Activated naive CD4-positive, alpha-beta T cell treated with anti-CD3 and anti-CD28 coated beads for 36 hours (primary cell): ENCODE data around the gene STARD7. TPM values are rescaled to one million over a fixed set of nuclear protein-coding genes. Genes with fewer than 3 reads are reported as not detected.

ENCODE experiments used
- CTCF ChIA-PET: fragments of 350-600 bp; sonication (Branson Sonifier 250); formaldehyde crosslinking; loops from one replicate; lab custom pipeline; 2021; ENCODE audit warnings: antibody characterized with exemption; lab: Charles Lee
- DNase-seq: peaks from one replicate; pipeline ENCODE4 v3.0.0-alpha.2; 2020
- H3K27ac Mint-ChIP-seq: one replicate; pipeline ENCODE4 v1.8.0; 2021; ENCODE audit warnings: mild to moderate bottlenecking, mixed read lengths
- H3K27me3 Mint-ChIP-seq: one replicate; pipeline ENCODE4 v1.8.0; 2021; ENCODE audit warnings: low read depth, mixed read lengths
- H3K36me3 Mint-ChIP-seq: one replicate; pipeline ENCODE4 v1.8.0; 2021; ENCODE audit warnings: low read depth, mixed read lengths
- H3K4me1 Mint-ChIP-seq: one replicate; pipeline ENCODE4 v1.8.0; 2021; ENCODE audit warnings: low read depth, mixed read lengths
- H3K4me3 Mint-ChIP-seq: one replicate; pipeline ENCODE4 v1.8.0; 2021; ENCODE audit warnings: mild to moderate bottlenecking, moderate library complexity, mixed read lengths
- H3K9me3 Mint-ChIP-seq: one replicate; pipeline ENCODE4 v1.8.0; 2021; ENCODE audit warnings: mixed read lengths
- intact Hi-C: fragments of 100-400 bp; cut with micrococcal nuclease; formaldehyde crosslinking; loops from one replicate; pipeline ENCODE4 v1.15.1; 2023
- total RNA-seq, 2 experiments: library from RNA; stranded (reverse); gene quantifications; one replicate each; pipeline ENCODE4 v1.2.3, GENCODE V29; 2021

The STARD7 gene
- total RNA-seq, 2 experiments from 2014 or later: 84.7 to 87.6 TPM

DNA sequence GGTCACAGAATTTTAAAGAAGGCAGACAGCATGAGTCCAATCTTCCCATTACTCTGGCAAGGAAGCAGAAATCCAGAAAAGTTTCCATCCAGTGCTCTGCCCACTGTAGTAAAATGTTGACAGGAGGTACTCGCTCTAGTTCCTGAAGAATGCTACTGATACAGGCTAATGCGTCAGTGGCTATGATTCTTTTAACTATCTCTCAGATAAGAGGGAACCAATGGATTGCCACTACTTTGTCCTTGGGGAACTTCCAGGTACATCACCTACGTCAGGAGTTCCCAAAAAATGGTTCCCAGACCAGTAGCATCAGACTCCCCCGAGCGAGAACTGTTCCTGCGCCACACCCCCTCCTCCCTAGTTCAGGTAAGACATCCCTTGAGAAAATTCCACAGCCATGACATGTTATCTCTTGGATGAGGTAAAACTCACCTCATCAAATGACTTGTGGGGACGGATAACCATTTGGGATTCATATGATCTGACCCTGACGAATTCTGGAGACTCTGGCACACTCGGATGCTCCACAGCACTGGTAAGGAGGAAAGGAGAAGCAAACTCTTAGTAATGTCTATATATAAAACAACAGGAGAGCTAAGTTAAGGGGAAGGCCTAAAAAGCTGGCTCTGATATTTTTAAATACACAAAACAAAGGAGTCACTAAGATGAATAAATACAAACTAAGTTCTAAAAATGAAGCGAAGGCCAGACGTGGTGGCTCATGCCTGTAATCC, 16.5 kb downstream of the STARD7 start:
- intact Hi-C loops: no loop called here
- no peaks in the 10 kb centered on the region for H3K27me3 Mint-ChIP-seq
- CTCF ChIA-PET: interaction anchor here (1.3 to 2.3 kb wide), 3 partner anchors 18 to 169 kb away, joined by 3 to 7 read pairs (median 5); partner anchors contain the start of gene ASTL
- H3K4me3 Mint-ChIP-seq: no peak overlapping the region
- H3K36me3 Mint-ChIP-seq: peaks cover 41% of the 10 kb centered on the region
- no peak overlapping the region for H3K27ac Mint-ChIP-seq
- DNase-seq: no peak
- H3K9me3 Mint-ChIP-seq: no peaks in the 10 kb centered on the region
- H3K4me1 Mint-ChIP-seq: no peaks in the 10 kb centered on the region

DNA sequence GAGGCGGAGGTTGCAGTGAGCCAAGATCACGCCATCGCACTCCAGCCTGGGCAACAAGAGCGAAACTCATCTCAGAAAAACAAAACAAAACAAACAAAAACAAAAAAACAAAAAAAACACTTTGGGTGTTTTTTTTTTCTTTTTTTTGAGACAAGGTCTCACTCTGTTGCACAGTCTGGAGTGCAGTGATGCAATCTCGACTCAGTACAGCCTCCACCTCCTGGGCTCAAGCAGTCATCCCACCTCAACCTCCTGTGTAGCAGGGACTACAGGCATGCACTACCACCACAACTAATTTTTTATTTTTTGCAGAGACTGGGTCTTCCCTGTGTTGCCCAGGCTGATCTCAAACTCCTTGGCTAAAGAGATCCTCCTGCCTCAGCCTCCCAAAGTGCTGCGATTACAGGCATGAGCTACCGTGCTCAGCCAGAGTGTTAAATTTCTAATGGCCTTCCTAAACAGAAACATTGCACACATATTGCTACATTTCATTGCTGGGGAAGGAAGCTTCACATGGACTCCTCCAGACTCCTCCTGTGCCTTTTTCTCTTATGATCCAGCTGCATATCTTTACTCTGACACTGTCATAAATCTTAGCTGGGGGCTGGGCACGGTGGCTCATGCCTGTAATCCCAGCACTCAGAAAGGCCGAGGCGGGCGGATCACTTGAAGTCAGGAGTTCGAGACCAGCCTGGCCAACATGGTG, 19.7 kb downstream of the STARD7 start:
- Mint-ChIP-seq H3K4me1 (no peaks in the 10 kb centered on the region), H3K27me3 (no peaks in the 10 kb centered on the region), H3K27ac (no peak overlapping the region), H3K9me3 (no peaks in the 10 kb centered on the region), H3K4me3 (no peak overlapping the region), H3K36me3 (peaks cover 48% of the 10 kb centered on the region)
- DNase-seq: no peak
- intact Hi-C loops: no loop called here
- CTCF ChIA-PET: interaction anchor here (1.2 kb wide), 1 partner anchor 15 kb away, joined by 6 read pairs; no protein-coding TSS in a partner anchor

DNA sequence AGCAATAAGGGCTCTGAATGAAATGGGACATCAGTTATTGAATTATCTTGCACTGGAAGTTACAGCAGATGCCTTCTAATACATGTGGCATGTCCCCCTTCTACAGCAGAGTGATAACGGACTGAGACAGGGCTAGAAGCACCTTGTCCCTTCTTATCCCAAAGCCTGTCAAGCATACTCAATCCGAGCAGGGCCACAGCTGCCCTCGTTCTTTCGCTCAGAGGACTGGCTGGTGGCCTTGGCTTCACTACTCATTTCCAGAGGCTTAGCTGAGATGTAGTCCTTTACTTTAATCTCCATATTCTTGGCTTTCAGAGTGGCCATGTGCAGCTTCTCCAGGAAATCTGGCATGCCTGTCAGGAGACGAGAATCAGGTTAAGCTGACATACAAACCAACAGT, 22.1 kb downstream of the STARD7 start:
- H3K4me3 Mint-ChIP-seq: no peak overlapping the region
- no peak for DNase-seq
- no peaks in the 10 kb centered on the region for H3K4me1 Mint-ChIP-seq
- H3K9me3 Mint-ChIP-seq: no peaks in the 10 kb centered on the region
- H3K27me3 Mint-ChIP-seq: no peaks in the 10 kb centered on the region
- intact Hi-C loops: no loop called here
- H3K27ac Mint-ChIP-seq: no peak overlapping the region
- CTCF ChIA-PET: interaction anchor here (1.4 kb wide), 1 partner anchor 45 kb away, joined by 4 read pairs; no protein-coding TSS in a partner anchor
- H3K36me3 Mint-ChIP-seq: peaks cover 29% of the 10 kb centered on the region

DNA sequence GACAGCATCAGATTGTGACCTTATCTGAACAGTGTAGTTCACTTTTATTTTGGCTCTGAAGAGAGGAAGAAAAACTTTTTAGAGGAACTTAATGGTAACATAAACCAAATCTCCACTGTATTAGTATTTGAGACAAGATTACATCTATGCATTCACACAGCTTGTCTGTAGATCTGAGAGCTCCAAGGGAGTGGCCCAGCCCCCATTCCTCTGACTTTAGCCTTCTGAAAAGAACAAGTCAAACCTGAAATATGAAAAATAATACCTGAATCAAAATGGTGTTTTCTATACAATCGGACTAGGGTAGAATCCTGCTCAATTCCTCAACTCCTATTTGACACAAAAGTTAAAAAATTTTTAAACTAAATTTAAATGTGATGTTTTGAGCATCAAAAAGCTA, 23.1 kb downstream of the STARD7 start:
- CTCF ChIA-PET: interaction anchor here (0.6 to 0.9 kb wide), 2 partner anchors 10 to 46 kb away, joined by 4 read pairs; no protein-coding TSS in a partner anchor
- peaks cover 26% of the 10 kb centered on the region for H3K36me3 Mint-ChIP-seq
- no peaks in the 10 kb centered on the region for H3K27me3 Mint-ChIP-seq
- H3K9me3 Mint-ChIP-seq: no peaks in the 10 kb centered on the region
- no peak overlapping the region for H3K27ac Mint-ChIP-seq
- no peak for DNase-seq
- intact Hi-C loops: no loop called here
- H3K4me1 Mint-ChIP-seq: peaks cover 4% of the 10 kb centered on the region
- no peak overlapping the region for H3K4me3 Mint-ChIP-seq

DNA sequence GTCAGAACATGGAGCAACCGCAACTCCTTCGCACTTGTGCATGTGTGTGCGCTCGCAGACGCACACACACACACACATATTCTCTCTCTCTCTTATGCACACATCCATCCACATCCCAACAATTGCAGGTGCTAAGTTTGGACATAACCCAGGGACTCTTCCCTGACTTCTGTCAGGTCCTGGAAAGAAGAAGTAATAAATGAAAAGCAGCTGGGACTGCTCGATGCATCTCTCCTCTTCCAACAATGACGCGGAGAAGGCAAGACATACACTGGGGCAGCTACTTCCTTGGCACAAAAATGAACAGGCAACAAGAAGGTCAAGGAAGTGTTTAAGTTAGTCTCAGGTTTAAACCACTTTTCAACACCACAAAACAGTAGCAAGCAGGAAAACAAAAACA, 23.6 kb downstream of the STARD7 start:
- no peak overlapping the region for H3K4me3 Mint-ChIP-seq
- peaks cover 26% of the 10 kb centered on the region for H3K36me3 Mint-ChIP-seq
- no peaks in the 10 kb centered on the region for H3K27me3 Mint-ChIP-seq
- peaks cover 4% of the 10 kb centered on the region for H3K4me1 Mint-ChIP-seq
- intact Hi-C loops: no loop called here
- CTCF ChIA-PET: interaction anchor here (0.6 to 0.9 kb wide), 2 partner anchors 9 to 46 kb away, joined by 4 read pairs; no protein-coding TSS in a partner anchor
- H3K27ac Mint-ChIP-seq: peak overlapping the region; percentile 3
- DNase-seq: no peak
- H3K9me3 Mint-ChIP-seq: no peaks in the 10 kb centered on the region

DNA sequence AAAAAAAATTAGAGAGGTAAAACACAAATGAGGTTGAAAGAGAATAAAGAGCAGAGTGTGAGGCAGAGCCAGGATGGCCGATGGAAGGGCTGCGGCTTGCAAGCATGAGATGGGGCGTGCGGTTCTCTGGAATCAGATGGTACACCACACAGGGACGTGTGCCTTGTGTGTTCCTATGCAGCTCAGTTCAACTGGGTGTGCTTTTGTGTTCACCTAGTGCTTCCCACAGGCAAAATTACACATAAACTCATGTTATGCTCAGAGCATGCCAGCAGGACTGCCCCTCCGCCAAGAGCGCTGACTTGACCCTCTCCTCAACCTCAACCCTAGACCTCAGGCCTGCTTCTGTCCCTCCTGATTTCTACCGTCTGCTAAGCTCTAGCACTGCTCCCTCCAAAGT, 24.4 kb downstream of the STARD7 start:
- DNase-seq: no peak
- intact Hi-C loops: no loop called here
- H3K27me3 Mint-ChIP-seq: no peaks in the 10 kb centered on the region
- H3K27ac Mint-ChIP-seq: no peak overlapping the region
- CTCF ChIA-PET: interaction anchor here (2.6 kb wide), 1 partner anchor 10 kb away, joined by 11 read pairs; no protein-coding TSS in a partner anchor
- H3K9me3 Mint-ChIP-seq: no peaks in the 10 kb centered on the region
- no peak overlapping the region for H3K4me3 Mint-ChIP-seq
- peaks cover 4% of the 10 kb centered on the region for H3K4me1 Mint-ChIP-seq
- H3K36me3 Mint-ChIP-seq: peaks cover 23% of the 10 kb centered on the region

DNA sequence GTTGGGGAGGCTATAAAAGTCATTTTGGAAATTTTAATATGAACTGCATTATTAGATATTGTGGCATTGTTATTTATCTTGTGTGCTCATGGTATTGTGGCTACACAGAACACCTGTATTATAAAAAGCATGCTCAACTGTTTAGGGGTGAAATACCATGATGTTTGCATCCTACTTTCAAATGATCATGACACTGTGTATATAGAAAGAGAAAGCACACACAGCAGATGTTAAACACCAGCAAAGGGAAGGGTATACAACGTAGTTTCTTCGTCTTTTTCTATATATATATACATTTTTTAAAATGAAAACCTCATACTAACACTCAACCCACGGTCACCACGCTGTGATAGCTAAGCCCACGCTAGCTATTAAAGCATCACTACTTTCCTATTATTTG, 27.1 kb downstream of the STARD7 start:
- no peak for DNase-seq
- Mint-ChIP-seq H3K36me3 (peaks cover 15% of the 10 kb centered on the region), H3K4me3 (no peak overlapping the region), H3K4me1 (peaks cover 4% of the 10 kb centered on the region), H3K27me3 (no peaks in the 10 kb centered on the region), H3K9me3 (no peaks in the 10 kb centered on the region), H3K27ac (no peak overlapping the region)
- intact Hi-C loops: no loop called here
- CTCF ChIA-PET: interaction anchor here (1.3 to 1.9 kb wide), 2 partner anchors 43 to 46 kb away, joined by 3 to 6 read pairs; partner anchors contain the start of gene ASTL

DNA sequence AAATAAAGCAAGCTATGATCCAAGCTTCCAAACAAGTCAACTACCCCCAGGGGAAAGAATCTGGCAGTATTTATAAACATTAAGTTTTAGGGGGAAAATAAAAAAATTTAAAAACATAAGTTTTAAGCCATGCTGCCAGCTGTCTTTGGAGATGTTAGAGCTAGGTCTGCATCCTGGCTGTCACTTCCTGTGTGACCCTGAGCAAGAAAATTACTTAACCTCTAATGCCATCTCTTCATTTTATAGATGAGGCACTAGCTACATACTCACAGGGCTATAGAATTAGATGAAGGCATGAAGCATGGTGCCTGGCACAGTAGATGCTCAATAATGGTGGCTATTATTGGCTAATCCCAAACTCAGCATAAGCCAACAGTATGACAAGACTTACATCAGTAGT, 28.1 kb downstream of the STARD7 start:
- intact Hi-C loops: no loop called here
- H3K4me3 Mint-ChIP-seq: no peak overlapping the region
- H3K27me3 Mint-ChIP-seq: no peaks in the 10 kb centered on the region
- H3K9me3 Mint-ChIP-seq: no peaks in the 10 kb centered on the region
- no peak overlapping the region for H3K27ac Mint-ChIP-seq
- peaks cover 4% of the 10 kb centered on the region for H3K4me1 Mint-ChIP-seq
- DNase-seq: no peak
- peaks cover 8% of the 10 kb centered on the region for H3K36me3 Mint-ChIP-seq
- CTCF ChIA-PET: interaction anchor here (0.7 to 1.3 kb wide), 6 partner anchors 42 to 188 kb away, joined by 3 to 8 read pairs (median 4); no protein-coding TSS in a partner anchor

DNA sequence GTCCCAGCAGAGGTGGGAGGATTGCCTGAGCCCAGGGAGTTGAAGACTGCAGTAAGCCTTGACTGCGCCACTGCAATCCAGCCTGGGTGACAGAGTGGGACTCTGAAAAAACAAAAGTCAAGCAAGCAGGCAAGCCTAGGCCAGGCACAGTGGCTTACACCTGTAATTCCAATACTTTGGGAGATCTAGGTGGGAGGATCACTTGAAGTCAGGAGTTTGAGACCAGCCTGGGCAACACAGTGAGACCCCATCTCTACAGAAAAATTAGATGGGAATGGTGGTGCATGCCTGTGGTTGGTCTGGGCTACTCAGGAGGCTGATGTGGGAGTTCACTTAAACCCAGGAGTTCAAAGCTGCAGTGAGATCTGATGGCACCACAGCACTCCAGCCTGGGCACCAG, 28.6 kb downstream of the STARD7 start:
- DNase-seq: no peak
- CTCF ChIA-PET: interaction anchor here (0.9 to 1.3 kb wide), 5 partner anchors 41 to 187 kb away, joined by 3 to 8 read pairs (median 4); no protein-coding TSS in a partner anchor
- no peak overlapping the region for H3K27ac Mint-ChIP-seq
- peaks cover 4% of the 10 kb centered on the region for H3K4me1 Mint-ChIP-seq
- peaks cover 8% of the 10 kb centered on the region for H3K36me3 Mint-ChIP-seq
- no peaks in the 10 kb centered on the region for H3K27me3 Mint-ChIP-seq
- no peak overlapping the region for H3K4me3 Mint-ChIP-seq
- no peaks in the 10 kb centered on the region for H3K9me3 Mint-ChIP-seq
- intact Hi-C loops: no loop called here

DNA sequence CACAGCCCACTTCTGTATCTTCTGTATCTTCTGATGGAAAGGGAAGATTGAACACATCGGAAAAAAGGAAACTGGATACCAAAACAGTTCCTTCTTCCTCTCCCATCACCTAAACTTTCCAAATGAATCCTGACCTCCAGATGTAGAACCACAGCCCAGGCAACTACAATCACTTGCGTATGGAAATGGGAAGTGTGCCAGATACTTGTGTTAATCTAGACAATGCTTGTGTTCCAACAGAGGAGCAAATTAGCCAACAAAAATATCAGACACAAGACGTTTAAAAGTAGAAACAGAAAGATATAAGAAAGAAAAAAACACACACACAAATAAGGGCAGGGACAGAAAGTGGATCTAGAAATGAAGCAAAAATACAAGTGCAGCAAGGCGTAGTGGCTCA, 32.0 kb downstream of the STARD7 start:
- Mint-ChIP-seq H3K27ac (no peak overlapping the region), H3K4me3 (no peak overlapping the region), H3K36me3 (no peaks in the 10 kb centered on the region), H3K9me3 (no peaks in the 10 kb centered on the region), H3K27me3 (no peaks in the 10 kb centered on the region), H3K4me1 (peaks cover 21% of the 10 kb centered on the region)
- CTCF ChIA-PET: interaction anchor here (1.3 to 7.6 kb wide), 4 partner anchors 9 to 59 kb away, joined by 4 to 482 read pairs (median 38); partner anchors contain the start of genes ADRA2B, ASTL and DUSP2
- DNase-seq: no peak
- intact Hi-C loops: no loop called here

DNA sequence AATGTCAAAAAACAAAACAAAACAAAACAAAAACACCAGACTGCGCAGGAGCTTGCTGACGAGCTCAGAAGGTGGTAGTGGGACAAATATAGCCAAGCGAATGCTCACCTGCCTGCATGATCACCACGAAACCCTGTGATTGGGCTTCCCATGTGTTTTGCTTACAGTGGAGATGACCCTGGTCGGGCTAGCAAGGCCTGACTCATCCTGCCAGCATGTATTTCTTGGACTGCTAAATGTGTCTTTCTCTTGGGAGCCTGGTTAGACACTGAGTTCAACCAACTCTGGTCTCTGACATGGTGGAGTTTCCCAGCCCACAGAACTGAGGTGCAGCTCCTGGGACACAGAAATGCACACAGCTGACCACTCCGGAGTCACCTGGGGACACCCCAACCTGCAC, 32.7 kb downstream of the STARD7 start:
- no peak overlapping the region for H3K4me3 Mint-ChIP-seq
- intact Hi-C loops: no loop called here
- H3K27me3 Mint-ChIP-seq: no peaks in the 10 kb centered on the region
- no peak for DNase-seq
- peaks cover 21% of the 10 kb centered on the region for H3K4me1 Mint-ChIP-seq
- H3K9me3 Mint-ChIP-seq: no peaks in the 10 kb centered on the region
- H3K36me3 Mint-ChIP-seq: no peaks in the 10 kb centered on the region
- H3K27ac Mint-ChIP-seq: no peak overlapping the region
- CTCF ChIA-PET: interaction anchor here (0.7 to 7.6 kb wide), 10 partner anchors 9 to 183 kb away, joined by 3 to 482 read pairs (median 20); partner anchors contain the start of genes ADRA2B, ASTL and DUSP2
